ENCODE measurements around the gene EIF4G3. TPM values are rescaled to one million over a fixed set of nuclear protein-coding genes. Genes with fewer than 3 reads are reported as not detected.

Gene EIF4G3
- total and polyA plus RNA-seq, 2 donors (not counting 3 experiments of a cell fraction or from before 2014, with no cell fraction given) = 40.7 to 78.5 TPM

DNA sequence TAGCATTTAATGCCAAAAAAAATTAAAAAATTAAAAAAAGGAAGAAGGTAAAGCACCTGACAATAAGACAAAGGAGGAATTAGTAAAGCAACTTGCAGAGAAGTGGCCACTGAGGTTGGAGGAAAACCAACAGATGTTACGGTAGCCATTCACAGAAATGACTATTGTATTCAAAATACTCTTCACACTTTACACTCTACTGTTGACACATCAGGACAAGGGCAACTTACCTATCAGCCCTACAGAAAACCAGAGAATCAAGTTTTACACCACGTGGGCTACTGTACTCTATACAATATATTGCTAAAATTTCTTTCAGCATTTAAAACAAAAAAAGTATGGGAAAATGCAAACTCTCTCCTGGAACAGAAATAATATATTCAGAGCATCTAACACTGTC is 70.0 kb downstream of the EIF4G3 start:
- peaks cover 5% of the 10 kb centered on the region for H3K4me1 ChIP-seq (ENCODE audit: control insufficient read depth, extremely low read depth, insufficient read depth, low read length)
- BruUV-seq (replicated peaks) = no TSS peak
- H3K9me3 ChIP-seq (replicated peaks; ENCODE audit: control insufficient read depth, insufficient read depth, low read length) = no peaks in the 10 kb centered on the region
- POLR2A ChIA-PET = no interaction called here
- TF ChIP-seq, protein P1, sequence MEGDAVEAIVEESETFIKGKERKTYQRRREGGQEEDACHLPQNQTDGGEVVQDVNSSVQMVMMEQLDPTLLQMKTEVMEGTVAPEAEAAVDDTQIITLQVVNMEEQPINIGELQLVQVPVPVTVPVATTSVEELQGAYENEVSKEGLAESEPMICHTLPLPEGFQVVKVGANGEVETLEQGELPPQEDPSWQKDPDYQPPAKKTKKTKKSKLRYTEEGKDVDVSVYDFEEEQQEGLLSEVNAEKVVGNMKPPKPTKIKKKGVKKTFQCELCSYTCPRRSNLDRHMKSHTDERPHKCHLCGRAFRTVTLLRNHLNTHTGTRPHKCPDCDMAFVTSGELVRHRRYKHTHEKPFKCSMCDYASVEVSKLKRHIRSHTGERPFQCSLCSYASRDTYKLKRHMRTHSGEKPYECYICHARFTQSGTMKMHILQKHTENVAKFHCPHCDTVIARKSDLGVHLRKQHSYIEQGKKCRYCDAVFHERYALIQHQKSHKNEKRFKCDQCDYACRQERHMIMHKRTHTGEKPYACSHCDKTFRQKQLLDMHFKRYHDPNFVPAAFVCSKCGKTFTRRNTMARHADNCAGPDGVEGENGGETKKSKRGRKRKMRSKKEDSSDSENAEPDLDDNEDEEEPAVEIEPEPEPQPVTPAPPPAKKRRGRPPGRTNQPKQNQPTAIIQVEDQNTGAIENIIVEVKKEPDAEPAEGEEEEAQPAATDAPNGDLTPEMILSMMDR (IDR thresholded peaks at IDR 0.05; ENCODE audit: extremely low read depth in 1 of 2, insufficient read depth in 1 of 2, low read depth in 1 of 2, low read length in 2 of 2) = no peak
- TF ChIP-seq, protein P2, sequence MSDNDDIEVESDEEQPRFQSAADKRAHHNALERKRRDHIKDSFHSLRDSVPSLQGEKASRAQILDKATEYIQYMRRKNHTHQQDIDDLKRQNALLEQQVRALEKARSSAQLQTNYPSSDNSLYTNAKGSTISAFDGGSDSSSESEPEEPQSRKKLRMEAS (IDR thresholded peaks at IDR 0.05; ENCODE audit: insufficient read depth, insufficient read length) = no peak
- TF ChIP-seq GATA2 (IDR thresholded peaks at IDR 0.05; ENCODE audit: insufficient read depth, insufficient read length, low read depth, low read length) (no peak), POLR2A (IDR thresholded peaks at IDR 0.05; ENCODE audit: low read depth, low read length) (no peak), MYC (IDR thresholded peaks at IDR 0.05; ENCODE audit: low read depth, low read length) (no peak), JUN (IDR thresholded peaks at IDR 0.05; ENCODE audit: borderline replicate concordance, insufficient read depth, insufficient read length, low read depth) (no peak), FOS (IDR thresholded peaks at IDR 0.05; ENCODE audit: borderline replicate concordance, insufficient read depth, low read length) (no peak), EZH2 (IDR thresholded peaks at IDR 0.05; ENCODE audit: borderline replicate concordance, low read depth, low read length, severe bottlenecking) (no peak), POLR2AphosphoS5 (IDR thresholded peaks at IDR 0.05; ENCODE audit: insufficient read depth, low read depth, low read length) (no peak)
- FAIRE-seq (no peak), DNase-seq (ENCODE audit: low read depth, low spot score) (no peak)
- H3K27me3 ChIP-seq (ENCODE audit: control insufficient read depth in 2 of 2, insufficient read depth in 2 of 2, low read length in 2 of 2) = no peaks in the 10 kb centered on the region
- no peak overlapping the region for H2AFZ ChIP-seq (ENCODE audit: low read depth, low read length)
- H3K36me3 ChIP-seq (ENCODE audit: control insufficient read depth in 2 of 2, extremely low read depth in 1 of 2, insufficient read depth in 2 of 2, low read length in 2 of 2) = no peaks in the 10 kb centered on the region
- no peak overlapping the region for H3K4me3 ChIP-seq (replicated peaks in 1 of 3; ENCODE audit: insufficient read depth in 1 of 3, low read depth in 1 of 3, low read length in 3 of 3)
- dilution Hi-C loops (cut with MboI; ENCODE audit: extremely low pct_ligation_motif_present, low sequenced_read_pairs) = no loop called here
- no peaks in the 10 kb centered on the region for H3K9me1 ChIP-seq (replicated peaks; ENCODE audit: control insufficient read depth, extremely low read depth, insufficient read depth, low read length)
- no peak overlapping the region for H3K27ac ChIP-seq (ENCODE audit: insufficient read depth, low read depth, low read length)
- no peak overlapping the region for H3K9ac ChIP-seq (replicated peaks; ENCODE audit: extremely low read depth, insufficient read depth, low read length)
- intact Hi-C loops (cut with micrococcal nuclease) = no loop called here
- peaks cover 5% of the 10 kb centered on the region for H3K79me2 ChIP-seq (ENCODE audit: control insufficient read depth, insufficient read depth, low read length)
- H3K4me2 ChIP-seq (ENCODE audit: insufficient read depth, low read length) = no peak overlapping the region
- CTCF ChIA-PET = interaction anchor here (1.0 to 2.7 kb wide), 3 partner anchors 34 to 89 kb away, joined by 3 to 9 read pairs (median 8); no protein-coding TSS in a partner anchor
- no peaks in the 10 kb centered on the region for H4K20me1 ChIP-seq (replicated peaks; ENCODE audit: control insufficient read depth, extremely low read depth, insufficient read depth, low read length)

All from endothelial cell of umbilical vein (primary cell).